ENCODE data around the gene GAGE1.

GRCh38 chrX:49627086-49627777, 28.4 kb downstream of the GAGE1 start:
- no peak for TF ChIP-seq POLR2A (IDR thresholded peaks at IDR 0.05; ENCODE audit: low read length)
- TF ChIP-seq GATA1 (IDR thresholded peaks at IDR 0.05; ENCODE audit: low read depth, low read length) = no peak
